Activated CD4-positive, alpha-beta T cell treated with anti-CD3 and anti-CD28 coated beads for 4 hours (primary cell): ENCODE data around the gene PTPRD.

ENCODE experiments used
- DNase-seq, 2 donors: peaks; one replicate each; pipeline ENCODE4 v3.0.0-alpha.2; 2020

Gene PTPRD

DNA sequence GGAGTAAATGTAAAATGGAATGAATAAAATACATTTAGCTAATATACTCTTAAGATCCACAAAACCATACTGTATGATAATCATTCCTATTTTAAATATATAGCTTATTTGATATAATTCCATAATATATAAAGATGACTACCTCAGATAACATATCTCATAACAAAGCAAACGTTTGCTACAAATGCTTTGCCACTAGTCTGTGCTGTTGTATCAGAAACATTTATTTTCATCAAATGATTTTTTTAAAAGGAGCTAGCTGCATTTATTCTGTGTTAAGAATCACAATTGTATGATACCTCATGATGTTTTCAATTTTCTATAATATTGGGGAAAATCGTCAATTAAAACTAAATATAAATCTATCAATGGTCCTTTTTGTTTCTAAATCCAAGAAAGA lies 567.2 kb downstream of the PTPRD start:
- no peak for DNase-seq

DNA sequence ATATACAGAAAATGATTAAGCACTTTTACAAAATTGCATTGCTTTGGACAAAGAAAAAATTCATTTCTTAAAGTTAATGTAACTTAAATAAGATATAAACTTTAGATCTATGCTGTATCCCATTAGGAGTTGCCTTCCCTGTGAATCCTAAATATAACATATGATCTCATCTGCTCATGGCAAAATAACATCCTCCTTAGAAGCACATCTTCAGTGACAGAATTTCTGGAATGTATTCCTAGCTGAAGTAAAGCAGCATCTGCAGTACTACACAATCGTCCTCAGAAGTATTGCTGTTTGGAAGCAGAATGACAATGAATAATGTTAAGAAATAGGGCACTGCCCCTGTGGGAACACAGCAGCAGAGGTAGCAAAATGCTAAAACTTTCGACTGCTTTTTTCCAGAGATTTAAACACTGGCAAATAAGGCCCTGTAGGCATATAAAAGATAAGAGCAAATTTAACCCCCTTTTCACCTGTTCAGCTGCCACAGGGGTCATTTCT lies 571.0 kb downstream of the PTPRD start:
- no peak for DNase-seq

DNA sequence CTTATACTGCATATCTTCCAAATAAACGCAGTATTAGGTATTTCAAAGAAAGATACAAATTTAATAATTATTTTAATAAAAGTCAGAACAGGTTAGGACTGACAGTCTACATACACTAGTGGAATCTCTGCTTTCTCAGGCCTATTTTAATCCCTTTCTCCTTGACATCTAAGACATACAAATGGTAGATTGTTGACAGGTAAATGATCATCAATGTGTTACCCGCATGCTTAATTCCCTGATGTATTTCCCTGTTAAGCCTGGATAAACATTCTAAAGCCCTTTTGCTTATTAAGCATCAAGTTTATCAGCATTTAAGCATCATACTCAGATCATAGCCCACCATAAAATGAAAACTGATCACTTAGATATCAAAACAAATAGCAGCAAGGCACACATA lies 576.7 kb downstream of the PTPRD start:
- no peak for DNase-seq

DNA sequence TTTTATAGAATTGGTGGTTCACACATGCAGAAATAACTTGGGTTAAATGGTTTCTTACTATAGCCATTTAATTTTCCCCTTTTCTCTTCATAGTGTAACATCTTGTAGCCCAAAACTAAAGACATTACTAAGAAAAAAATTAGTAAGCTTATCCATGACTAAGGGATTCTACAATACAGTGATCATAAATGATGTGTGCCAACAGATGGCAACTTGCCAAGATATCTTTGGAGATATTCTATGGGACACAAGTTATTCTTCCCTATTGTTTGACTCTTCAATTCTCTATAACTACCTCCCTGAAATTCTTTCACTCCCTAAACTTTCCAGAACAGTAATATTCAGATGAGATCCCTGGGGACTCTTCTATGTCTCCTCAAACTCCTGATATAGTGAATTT lies 580.6 kb downstream of the PTPRD start:
- DNase-seq = no peak

DNA sequence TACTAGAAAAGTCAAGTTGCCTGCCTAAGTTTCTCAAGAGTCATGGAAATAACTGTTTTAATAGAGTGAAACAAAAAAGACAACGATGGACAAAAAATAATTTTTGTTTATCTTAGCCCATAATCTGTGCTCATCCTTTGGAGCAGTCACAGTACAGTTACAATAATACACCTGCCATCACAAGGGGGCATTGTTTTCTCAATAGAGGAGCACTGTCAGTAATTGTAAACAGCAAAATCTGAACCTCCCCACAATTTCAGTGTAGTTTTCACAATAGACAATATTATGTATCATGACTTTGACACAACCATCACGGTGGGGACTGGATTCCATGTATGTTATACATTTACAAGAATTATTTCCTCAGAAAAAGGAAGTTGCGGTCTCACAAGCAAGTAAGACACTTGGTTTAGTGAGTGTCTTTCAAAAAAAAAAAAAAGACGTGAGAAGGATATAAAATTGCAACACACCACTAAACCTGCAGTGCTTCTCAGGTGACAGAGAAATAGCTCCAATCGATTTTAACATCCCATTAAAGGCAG lies 586.3 kb downstream of the PTPRD start:
- no peak for DNase-seq

DNA sequence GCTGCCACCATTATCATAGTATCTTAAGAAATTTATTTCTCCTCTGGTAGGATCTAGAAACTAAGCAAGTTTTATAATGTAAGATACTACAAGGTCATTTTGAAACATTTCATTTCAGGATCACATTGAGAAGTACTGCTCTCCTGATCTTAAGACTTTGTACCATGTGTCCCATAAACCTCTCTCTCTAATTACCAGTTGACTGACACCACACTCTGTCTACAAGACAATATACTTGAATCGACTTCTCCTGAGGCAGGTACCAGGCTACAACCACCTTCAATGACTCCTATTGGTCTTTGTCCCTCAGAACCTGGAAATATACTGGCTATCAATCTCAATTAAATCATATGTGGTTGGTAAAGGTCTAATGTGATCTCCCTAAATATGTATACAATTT lies 597.0 kb downstream of the PTPRD start:
- DNase-seq = no peak

DNA sequence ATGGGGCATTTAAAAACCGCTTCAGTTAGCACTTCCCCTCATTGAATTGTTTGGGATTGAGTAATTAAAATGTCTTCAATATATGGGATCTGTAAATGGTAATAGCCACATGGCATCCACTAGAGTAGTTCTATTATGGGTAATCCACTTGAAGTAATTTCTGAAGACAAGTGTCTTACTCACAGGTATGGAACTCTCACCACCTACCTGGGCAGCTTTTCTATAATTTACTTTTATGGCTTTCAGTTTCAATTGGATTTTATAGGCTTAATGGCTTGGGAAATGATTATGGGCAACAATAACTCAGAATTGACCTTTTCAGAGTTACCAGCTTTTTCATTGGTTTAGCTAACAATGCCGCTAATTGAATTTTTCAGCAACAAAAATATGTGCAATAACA lies 597.9 kb downstream of the PTPRD start:
- no peak for DNase-seq

DNA sequence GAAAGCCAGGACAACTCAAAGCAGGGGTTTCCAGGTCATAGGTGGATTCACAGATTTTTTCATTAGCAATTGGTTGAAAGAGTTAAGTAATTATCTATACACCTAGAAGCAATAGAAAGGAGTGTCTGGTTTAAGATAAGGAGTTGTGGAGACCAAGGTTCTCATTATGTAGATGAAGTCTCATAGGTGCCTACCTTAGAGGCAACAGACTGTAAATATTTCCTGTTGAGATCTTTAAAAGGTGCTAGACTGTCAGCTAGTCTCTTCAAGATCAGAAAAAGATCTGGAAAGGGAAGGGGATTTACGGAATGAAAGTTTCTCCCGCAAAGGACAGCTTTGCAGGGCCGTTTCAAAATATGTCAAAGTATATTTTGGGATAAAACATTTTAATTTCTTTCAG lies 603.4 kb downstream of the PTPRD start:
- no peak for DNase-seq

DNA sequence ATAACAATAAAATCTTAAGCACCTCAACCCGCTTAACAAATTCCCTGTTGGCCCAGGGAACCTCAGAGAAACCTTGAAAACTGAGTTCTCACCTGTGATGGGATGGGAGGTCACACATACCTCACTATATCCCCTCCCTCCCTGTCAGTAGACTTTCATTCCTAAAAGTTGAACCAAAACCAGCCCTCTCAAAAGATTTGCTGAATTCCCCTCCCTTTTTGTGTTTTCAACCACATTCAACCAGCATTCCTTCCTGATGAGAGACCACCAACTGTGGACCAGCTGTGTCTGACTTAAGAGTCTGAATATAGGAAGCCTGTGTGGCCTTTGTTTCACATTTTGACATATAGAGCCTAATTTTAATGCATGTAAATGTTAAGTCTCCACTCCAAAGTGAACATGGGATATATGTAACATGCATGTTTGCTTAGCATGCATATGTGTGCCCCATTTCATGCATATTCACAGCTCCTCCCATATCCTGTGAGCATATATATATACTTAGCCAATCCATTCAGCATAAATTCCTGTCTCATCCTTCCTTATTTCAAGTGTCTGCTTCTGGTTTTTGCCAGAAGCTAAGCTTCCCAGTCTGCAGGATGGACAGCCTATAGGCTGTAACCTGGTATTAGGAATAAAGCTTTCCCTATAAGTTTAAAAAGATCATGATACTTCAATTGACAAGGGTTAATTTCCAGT lies 604.6 kb downstream of the PTPRD start:
- no peak for DNase-seq

DNA sequence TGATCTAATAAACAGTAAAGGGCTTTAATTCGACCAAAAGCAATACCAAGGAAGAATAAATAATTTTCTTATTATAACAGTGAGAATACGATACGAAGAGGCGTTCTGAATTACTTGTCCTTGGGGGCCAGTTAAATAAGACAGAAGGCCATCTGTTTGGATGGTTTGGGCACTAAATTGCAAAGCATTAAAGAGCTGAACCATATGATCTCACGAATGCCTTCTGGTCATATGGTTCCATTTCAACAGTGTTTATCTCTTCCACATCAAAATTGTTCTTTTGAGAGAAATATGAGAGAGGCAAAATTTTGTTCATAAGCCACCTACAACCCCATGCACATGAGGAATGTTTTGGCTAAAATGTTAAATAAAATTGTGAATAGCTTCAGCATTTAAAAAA lies 605.4 kb downstream of the PTPRD start:
- DNase-seq = no peak

DNA sequence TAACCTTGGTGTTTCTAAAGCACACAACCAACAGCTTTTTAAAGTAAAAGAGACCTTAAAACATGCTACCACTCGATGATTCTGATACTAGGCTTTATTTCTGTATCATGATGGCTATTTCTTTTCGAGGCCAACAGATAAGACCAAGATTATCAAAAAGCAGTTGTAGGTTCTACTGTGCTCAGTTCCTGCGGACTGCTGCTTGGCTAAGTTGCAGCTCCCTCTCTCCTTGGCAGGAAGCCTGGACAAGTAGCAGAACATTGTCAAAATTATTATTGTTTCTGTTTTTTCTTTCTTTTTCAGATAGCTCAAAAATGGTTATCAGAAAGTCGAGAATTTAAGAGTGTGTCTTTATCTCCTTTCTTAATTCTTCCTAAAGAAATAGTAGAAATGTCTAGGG lies 607.6 kb downstream of the PTPRD start:
- no peak for DNase-seq

DNA sequence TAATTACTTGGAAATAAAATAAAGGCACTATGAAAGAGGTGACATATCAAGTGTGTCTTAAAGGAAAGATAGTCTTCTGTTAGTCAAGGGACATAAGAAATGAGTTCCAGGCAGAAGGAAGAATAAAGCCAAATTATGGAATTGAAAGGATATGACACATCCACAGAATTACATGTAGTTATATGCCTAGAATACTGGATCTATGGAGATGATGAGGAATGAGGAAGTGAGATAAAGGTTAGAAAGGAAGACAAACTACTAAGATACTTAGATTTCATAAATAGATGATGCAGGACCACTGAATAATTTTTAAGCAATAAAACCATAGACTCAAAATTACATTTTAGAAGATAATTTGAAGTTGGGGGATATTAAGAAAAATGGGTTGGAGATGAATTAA lies 609.8 kb downstream of the PTPRD start:
- no peak for DNase-seq

DNA sequence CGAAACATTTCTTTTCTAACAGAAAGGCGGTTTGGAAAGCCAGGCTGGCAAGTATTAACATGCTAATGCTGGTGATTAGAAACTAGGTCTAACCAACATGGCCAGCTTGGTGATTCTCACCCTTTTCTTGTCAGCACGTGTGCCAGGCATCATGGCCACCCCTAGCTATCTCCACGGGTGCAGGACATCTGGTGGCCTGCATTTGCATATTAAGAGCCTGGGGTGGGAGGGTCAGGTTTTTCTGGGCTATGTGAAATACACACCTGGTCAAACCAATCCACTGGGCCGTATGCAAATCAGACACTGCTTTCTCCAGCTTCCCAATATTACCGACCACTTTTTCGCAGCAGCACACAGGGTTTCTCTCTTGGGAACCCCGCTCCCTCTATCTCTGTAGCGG lies 612.1 kb downstream of the PTPRD start:
- DNase-seq = no peak

DNA sequence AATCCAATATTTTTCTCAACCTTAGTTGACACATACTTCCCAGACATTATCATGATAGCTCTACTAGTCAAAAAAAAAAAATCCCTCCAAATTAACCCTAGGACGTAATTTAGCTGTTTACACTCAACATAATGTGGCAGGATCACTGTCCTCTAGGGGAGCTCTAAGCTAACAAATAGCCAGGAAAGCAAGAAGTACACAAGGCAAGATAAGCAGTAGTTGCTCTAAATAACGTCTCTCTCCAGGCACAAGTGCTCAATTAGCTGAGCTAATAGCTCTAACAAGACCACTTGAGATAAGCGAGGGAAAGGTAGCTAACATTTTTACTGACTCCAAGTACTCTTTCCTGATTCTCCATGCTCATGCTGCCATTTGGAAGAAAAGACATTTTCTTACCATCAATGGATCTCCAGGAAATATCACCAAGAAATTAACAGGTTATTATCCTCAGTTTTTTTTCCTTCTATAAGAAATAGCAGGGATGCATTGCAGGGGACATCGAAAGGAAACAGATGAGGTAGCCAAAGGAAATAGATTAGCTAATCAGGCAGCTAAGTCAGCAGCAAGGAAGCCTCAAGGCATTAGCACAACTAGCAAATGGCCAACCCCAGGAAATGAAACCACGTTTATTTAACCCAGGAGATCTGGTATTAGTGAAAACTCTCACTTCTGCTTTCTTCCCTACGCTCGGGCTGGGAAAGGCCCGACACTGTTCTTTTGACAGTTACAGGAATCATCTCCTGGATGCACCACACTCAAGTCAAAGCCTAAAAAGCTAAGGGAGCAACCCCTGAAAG lies 614.1 kb downstream of the PTPRD start:
- no peak for DNase-seq

DNA sequence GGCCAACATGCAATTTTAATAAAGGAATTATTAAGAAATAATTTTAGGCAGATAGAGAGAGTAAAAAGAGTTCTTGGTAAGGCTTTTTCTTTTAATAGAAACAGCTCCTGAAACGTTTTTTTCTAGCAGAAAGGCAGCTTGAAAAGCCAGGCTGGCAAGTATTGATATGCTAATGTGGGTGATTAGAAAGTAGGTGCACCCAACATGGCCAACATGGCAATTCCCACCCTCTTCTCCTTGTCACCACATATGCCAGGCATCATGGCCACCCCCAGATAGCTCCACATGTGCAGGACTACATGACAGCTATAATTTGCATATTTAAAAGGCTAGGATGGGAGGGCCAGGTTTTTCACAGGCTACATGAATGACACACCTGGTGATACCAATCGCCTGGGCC lies 615.2 kb downstream of the PTPRD start:
- no peak for DNase-seq

DNA sequence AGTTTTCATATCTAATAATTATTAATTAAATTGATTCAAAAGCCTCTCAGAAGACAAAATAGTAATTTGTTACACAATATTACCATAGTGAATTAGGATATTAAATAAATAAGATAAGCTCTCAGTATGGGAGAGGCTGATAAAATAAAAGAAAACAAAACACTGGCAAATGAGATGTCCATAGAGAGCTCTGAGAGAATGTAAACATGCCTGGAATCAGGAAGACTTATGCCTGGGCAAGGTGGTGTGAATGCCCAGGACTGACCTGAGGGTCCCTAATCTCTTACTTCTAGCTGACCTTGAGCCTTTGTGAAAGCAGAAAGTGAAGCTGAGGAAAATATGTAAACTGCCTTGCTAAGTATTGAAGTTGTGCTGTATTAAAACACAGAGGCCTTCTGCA lies 616.5 kb downstream of the PTPRD start:
- DNase-seq = no peak

DNA sequence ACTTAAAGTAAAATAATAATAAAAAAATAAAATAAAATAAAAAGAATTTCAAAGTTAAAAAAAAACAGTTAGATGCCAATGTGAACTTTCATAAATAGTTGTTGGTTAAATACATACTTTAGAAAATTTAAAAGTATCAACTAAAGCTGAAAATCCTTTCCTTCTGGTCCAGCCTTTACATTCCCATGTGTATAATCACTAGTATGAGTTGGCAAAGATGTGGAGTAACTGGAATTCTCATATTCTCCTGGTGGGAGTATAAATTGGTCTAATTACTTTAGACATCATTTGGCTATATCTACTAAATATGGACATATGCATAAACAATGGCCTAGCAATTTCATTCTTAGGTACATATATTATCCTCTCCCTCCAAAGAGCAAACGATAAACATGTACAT lies 619.9 kb downstream of the PTPRD start:
- no peak for DNase-seq

DNA sequence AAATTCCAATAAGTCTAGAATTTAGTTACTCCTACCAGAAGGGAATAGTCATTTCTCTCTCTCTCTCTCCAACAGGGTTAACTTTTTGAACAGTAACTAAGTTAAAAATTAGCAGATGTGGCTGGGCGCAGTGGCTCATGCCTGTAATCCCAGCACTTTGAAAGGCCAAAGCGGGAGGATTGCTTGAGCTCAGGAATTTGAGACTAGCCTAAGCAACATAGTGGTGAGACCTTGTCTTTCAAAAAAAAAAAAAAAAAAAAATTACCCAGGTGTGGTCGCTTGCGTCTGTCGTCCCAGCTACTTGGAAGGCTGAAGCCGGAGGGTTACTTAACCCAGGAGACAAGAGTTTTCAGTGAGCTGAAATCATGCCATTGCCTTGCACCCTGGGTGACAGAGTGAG lies 639.7 kb downstream of the PTPRD start:
- DNase-seq = no peak

DNA sequence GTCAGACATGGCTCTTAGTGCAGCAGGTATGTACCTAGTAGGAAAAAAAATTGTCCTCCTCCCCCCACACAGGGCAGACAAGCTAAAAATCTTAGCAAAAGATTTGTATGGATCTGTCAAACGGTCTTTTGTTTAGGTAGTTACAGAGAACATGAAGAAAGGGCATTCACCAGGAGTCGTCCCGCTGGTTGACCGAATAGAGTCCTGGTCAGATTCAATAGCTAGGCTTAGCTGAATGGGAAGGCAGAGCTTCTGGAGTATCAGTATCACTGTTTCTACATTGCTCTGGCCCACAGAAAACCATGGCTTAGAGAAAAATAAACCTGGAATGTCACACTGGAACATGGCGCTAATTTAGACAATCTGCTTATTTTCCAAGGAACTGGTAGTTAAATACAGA lies 642.3 kb downstream of the PTPRD start:
- no peak for DNase-seq

DNA sequence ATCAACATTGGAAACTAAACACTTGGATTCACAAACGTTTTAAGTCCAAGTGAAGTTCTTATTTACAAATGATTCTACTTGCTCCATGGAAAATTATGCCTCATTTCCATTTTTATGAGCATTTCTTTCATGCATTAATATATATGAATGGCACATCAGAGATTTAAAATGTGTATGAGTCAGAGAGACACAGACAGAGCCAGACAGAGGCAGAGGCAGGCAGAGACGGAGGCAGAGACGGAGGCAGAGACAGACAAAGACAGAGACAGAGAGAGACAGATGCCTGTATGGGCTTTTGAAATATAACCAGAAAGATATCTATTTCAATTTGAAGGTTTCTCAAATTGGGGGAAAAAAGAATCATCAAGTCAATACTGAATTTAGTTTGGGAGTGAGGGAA lies 649.0 kb downstream of the PTPRD start:
- no peak for DNase-seq

DNA sequence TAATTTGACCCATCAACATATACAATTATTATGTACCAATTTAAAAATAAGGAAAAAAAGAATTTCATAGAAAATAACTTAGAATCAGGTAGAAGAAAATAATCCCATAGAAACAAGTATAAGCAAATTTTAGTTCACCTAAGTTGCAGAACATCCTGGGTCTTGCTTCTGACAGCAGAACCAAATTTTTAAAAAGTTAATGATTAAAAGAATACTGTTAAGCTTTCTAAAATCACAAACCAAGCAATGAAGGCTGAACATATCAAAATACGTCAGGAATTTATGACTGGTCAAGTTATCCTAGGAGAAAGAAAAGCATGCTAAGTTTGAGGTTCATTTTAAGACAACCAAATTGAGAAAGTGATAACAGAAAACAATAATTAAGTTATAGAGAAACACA lies 650.9 kb downstream of the PTPRD start:
- no peak for DNase-seq

DNA sequence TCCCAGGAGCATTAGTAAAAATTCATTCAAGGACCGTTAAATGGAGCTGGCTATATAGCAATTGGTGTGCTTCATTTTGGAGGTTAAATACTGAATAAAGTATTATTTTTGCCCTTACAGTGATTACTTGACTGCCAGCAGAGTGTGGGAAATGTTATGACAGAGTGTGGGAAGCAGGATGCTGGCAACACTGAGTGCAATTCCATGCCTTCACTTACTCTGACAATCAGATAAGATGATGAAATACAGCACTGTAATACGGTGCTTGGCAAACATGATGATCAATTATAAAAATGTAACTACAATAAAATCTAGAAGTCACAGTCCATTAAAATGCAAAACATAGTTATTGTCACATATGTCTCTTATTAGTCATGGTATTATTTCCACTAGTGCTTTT lies 651.3 kb downstream of the PTPRD start:
- no peak for DNase-seq

DNA sequence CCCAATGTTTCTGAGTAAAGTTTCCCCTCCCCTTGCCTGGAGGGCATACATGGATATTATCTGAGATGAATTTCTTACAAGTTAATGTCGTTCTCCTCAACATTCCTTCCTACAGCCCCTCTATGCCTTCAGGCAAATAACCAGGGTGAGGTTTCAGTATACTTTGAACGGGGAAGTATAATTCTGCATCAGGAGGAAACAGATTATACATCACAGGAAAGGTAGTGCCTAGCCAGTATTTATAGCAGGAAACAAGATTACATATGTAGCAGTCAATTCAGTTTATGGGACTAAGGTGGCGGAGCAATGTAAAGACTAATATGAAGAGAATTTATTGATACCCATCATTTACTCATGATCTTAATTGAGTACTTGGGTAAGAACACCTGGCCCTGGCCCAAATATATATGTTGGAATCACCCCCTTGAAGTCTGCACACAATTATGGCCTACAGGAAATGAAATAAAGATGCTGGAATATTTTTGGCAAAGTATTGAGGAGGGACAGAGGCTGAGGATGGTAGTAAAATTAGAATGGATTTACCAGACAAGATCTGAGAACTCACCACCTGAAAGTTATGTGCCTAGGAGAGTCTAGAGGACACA lies 661.1 kb downstream of the PTPRD start:
- no peak for DNase-seq

DNA sequence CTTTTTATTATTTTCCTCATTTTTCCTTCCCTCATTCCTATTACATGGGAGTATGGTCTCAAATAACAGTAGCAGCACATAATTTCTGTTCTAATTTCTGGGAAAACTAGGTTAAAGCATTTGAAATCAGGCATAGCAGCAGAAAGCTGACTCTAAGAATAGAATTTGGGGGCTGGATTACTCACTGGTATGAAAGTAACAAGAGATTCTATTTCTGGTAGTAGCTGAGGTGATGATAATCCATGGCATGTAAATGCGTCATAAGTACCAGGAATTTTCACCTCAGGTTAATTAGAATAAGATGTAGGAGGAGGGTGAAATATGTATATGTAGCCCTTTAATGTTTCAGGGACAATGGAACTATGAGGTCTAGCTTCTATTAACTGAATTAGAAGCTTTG lies 662.0 kb downstream of the PTPRD start:
- no peak for DNase-seq
